ENCODE data around the gene HSP90AA1.

GRCh38 chr14:102047808-102048540, 38.9 kb downstream of the HSP90AA1 start:
- no peak for TF ChIP-seq CTCF (IDR thresholded peaks at IDR 0.05 in 8 of 11, conservative IDR thresholded peaks at IDR 0.05 in 3 of 11)
- TF ChIP-seq POLR2A (IDR thresholded peaks at IDR 0.05): no peak

Data from spleen (tissue), 7 donors.